HG03457 (cell line): ENCODE results near the gene ARHGEF7.

Experiments
- ATAC-seq: cut with Tn5 transposase; IDR thresholded peaks from one replicate; pipeline ENCODE4 v1.9.1; 2021; ENCODE audit warnings: moderate number of reproducible peaks; ENCODE audit not compliant: unreplicated experiment

The ARHGEF7 gene

GRCh38 chr13:111318386-111318785, 203.3 kb downstream of the ARHGEF7 start:
- no peak for ATAC-seq

DNA sequence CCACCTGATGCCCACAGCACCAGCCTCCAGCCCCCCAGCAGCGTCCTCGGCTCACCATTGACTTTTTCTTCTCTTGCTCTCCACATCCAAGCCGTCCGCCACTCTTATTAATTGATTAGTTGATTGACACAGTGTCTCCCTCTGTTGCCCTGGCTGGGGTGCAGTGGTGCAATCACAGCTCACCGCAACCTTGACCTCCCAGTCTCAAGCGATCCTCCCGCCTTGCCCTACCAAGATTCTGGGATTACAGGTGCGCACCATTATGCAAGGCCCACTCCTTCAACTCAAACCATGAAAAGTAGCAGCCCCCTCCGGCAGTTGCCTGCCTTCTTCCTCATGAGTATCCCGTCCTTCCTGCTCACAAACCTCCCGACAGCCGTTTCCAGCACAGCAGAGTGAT, 204.4 kb downstream of the ARHGEF7 start:
- no peak for ATAC-seq

DNA sequence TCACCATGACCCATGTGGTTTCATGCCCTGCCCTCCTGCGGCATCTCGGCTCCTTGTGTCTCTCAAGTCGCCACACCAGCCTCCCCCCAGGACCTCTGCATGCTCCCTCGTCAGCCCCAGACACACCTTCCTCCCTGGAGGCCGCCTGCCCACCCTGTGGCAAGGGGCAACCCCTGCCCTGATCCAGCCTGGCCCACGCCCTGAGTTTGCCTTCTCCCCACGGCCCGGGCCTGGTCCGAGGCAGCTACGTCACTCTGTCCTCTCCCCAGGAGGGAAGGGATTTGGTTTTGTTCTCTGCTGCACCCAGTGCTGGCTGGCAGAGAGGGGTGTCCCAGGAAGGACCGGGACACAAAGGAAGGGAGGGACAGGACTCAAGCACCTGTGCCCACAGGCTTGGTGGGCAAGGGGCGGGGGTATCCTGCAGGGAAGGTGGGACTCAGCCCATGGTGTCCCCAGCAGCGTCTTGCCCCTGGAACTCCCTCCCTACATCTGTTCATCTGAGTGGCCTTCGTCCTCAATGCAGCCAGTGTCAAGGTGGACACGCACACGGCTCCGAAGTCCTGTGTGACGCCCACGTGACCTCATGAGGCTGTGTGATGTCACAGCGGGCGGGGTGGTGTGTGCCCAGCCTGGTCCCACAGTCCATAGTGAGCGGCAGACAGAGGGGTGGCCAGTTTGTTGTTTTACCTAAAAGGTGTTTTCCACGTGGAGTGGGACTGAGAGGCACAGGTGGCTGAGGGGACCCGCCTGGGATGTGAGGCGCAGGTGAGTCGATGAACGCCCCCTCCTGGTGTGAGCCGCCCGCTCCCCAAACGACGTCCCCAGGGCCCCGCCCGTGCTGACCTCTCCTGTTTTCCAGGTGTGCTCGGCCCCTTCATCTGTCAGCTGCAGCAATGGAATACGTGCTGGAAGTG, 205.1 kb downstream of the ARHGEF7 start, which contains the start of gene TEX29:
Gene TEX29 (plus strand): TSS at position 645 of the 914 bp plus-strand sequence. CDS start 249 bp downstream, at position 894.
- ATAC-seq, result no peak

DNA sequence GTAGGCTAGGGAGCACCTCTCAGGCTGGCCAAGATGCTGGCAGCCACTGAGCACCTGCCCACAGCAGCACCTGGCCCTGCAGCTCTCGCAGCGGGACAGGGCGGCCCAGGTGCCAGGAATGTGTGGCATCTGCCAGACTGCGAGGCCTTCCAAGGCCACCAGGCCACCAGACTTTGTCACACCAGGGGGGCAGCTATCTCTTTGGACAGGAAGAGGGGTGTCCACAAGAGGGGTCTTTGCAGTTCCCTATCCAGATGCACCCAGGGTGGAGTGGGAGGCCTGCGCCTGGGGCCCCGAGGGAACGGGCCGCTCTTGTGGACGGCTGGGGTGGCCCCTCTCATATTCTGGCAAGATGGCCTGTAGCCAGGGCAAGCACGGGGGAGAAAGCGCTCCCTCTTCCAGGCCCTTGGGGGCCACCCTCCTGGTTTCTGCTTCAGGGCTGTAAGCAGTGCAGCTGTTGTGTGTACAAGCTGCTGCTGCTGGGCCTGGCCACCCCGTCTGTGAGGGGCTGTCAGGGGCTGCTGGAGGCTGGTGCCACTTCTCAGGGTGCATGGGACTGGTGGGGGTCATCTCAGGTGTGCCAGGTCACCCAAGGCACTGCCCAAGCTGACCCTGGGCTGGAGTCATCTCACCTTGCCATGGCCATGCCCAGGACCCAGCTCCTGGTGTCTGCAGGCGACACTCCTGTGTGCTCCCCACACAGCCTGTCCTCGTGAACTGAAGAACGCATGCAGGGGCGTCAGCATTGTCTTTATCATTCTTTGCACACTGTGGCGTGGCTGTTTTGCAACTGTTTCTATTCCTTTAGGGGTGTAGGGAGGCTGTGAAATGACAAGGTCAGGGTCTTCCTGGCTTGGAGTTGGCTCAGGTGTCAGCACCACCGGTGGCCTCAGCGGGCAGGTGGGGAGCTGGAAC, 207.1 kb downstream of the ARHGEF7 start:
- ATAC-seq, result no peak

- no peak for ATAC-seq
These were observed 207.8 kb downstream of the ARHGEF7 start for GRCh38 chr13:111322916-111323331.

DNA sequence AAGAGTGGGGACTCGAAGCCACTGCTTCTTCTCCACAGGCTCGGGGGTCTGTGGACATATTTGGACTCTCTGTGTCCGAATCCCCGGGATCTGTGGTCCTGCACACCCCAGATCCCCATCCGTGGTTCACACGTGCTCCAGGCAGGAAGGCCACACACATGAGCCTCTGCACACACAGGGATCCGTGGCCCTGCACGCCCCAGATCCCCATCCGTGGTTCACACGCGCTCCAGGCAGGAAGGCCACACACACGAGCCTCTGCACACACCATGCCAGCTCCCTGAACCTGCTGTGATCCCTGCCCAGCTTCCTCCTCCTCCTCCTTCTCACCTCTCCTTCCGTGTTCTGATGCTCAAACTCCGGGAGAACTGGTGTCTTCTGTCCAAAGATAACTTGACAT, 208.4 kb downstream of the ARHGEF7 start:
- no peak for ATAC-seq

DNA sequence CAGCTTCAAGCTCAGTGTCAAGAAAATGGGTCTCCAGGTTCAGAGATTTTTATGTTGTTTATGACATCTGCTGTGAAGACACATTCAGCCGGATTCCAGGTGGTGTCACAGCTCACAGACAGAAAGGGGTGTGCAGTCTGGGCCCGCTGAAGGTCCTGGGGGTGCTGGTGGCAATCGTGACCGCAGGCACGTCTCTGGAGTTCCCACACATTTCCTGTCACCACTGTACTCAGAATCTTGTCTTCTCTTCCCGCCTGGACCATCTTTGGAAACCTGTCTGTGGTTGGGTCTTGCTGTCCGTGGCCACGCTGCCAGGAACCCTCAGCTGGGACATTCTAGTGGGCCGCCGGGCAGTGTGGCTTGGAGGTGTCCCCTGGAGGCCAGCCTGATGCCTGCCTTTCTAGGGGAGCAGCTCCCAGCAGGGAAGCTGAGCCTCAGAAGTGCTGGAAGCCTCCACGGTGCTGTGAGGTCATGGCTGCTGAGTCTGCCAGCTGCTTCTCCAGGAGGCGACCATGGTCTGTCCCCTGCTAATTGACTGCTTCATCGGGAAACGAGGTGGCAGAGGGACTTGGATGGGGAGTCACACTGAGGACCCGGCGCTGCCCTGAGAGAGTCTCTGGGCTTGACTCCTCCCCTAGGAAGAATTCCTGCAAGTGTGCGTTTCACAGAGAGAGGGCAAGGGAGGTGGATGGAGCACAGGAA, 209.0 kb downstream of the ARHGEF7 start:
- no peak for ATAC-seq

DNA sequence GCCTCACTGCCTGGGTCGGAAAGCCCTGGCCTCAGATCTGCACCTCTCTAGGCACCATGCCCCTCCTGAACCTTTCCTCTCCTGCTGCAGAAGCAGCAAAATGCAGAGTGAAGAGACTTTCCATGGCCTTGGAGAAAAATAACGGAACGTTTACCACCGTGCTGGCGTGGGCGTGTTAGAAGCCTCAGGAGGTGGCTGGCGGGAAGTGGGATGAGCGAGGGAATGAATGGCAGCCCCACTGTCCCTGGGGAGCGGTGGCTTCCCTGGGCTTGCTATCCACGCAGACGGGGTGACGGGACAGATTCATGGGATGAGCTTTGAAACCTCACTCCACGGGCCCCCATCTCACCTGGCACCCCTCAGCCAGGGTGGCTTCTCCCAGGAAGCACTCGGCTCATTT, 209.6 kb downstream of the ARHGEF7 start:
- no peak for ATAC-seq

- no peak for ATAC-seq
These were observed 210.2 kb downstream of the ARHGEF7 start for GRCh38 chr13:111325146-111325890.

GRCh38 chr13:111325941-111326620, 211.0 kb downstream of the ARHGEF7 start:
- no peak for ATAC-seq

GRCh38 chr13:111326621-111326965, 211.5 kb downstream of the ARHGEF7 start:
- no peak for ATAC-seq

DNA sequence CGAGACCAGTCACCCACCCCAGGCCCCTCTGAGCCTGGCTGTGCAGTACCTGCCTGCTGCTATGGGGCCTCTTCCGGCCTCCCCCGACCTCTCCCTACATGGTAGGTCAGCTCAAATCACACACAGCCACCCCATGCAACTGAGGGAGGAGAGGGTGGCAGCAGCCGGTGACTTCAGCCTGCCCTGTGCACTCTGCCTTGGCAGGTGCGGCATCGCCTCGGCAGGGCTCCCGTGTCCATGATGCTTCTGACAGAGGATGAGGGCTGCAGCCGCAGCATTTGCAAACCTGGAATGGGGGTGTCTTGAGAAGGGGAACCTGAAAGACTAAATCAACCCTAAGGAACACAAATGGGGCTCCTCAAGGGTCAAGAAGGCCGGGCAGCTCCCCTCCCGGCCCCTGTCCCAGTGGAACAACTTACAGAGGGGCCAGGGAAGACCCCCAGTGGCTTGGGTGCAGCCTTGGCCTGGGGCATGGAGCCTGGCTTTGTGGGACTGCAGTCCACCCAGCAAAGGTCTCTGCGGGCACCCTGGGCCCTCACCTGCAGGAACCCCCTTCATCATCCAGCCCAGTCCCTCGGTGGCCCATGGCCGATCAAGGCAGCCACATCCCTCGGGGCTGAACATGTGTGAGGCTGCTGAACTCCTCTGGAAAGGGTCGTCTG, 212.0 kb downstream of the ARHGEF7 start:
- no peak for ATAC-seq

- ATAC-seq, result no peak
These were observed 212.8 kb downstream of the ARHGEF7 start for GRCh38 chr13:111327730-111328573.

DNA sequence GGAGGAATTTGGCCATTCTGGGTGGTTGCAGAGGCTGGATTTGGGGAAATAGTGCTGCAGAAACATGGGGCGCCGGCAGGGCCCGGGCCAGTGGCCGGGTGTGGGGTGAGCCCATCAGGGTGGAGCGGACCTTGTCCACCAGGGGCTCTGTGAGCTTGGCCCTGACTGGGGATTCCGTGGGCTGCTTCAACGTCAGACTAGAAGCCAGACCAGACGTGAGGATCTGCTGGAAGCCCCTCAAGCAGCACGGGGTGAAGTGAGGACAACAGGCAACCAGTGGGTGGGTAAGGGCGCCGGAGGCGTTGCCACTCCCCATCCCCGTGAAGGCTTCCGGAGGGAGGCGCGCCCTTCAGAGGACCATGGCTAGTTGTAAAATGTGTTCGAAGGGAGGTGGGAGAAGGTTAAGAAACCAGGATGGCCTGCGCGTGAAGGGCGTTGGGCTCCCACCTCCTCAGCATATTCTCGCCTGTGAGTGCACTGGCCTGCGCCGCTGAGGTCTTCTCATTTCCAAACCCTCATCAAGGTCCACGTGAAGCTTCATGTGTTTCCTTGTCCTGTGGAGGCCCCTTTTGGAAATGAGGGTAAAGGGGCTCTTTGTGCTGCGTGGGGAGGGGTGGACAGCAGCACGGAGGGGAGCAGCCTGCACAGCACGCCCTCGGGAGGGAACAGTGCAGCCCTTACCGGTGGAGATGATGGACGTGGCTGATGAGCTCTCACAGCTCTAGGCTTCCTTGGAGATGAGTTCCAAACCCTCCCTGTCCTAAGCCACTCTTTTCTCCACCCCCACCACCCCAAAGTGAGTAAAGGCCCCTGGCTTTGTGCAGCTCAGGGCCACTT, 213.7 kb downstream of the ARHGEF7 start:
- no peak for ATAC-seq

DNA sequence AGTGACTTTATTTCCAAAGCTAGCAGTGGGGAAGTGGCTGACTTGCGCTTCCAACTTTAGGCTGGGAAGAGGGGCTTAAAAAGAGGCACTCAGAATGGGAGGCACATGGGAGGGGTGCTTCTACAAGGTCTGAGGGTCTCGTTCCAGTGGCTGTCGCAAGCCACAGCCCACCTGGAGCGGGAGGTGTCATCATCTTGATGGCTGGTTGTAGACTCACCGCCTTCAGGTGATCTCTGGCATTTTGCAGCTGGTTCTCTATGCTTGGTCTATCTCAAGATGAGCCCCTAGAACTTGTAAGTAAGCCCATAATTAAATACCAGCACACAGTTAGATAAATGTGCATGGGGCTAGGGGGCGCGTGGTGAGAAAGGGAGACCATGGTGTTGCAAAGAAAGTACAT, 214.5 kb downstream of the ARHGEF7 start:
- no peak for ATAC-seq

DNA sequence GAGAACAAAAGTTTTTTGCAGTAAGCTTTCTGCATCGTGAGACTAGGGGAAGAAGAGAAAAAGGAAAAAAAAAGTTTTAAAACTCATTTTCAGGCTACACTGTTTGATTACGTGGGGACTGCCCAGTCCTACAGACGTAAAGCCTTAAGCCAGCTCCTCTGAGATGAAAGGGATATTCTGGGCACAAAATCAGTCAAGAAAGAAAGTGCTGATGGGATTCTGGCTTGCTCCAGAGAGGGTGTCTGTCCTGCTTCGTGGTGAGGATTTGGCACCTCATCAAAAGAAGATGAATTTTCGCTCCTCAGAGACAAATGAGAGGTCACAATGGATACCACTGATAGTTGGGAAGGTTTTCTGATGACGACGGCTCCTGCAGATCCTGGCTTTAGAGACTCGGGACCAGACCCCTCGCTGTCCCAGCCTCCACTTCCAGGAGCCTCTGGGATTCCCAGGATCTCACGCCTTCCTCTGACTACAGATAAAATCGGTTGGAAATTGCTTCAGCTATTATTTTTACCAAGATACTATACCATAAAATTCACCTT, 215.0 kb downstream of the ARHGEF7 start:
- no peak for ATAC-seq

GRCh38 chr13:111335298-111335697, 220.2 kb downstream of the ARHGEF7 start:
- no peak for ATAC-seq
